ENCODE measurements around the gene SHB. TPM values are rescaled to one million over a fixed set of nuclear protein-coding genes. Genes with fewer than 3 reads are reported as not detected.
A peak's percentile ranks its signal among the peaks of the same experiment; 100 is the strongest.

SHB gene
- polyA plus RNA-seq, 1 donor (not counting 4 experiments of a cell fraction or from before 2014, with no cell fraction given), result 10.9 TPM

GRCh38 chr9:37998881-37999587 is 70.0 kb downstream of the SHB start:
- Histone ChIP-seq H4K20me1 (ENCODE audit: control insufficient read depth, extremely low read depth, insufficient read depth, low read length) (peaks cover 2% of the 10 kb centered on the region), H3K4me1 (ENCODE audit: control insufficient read depth, extremely low read depth, insufficient read depth, low read length) (peaks cover 45% of the 10 kb centered on the region), H3K9me1 (ENCODE audit: control insufficient read depth, extremely low read depth, insufficient read depth, low read length) (peaks cover 3% of the 10 kb centered on the region), H3K27ac (ENCODE audit: control insufficient read depth, insufficient read depth, low read length) (peak overlapping the region; percentile 69), H3K27me3 (ENCODE audit: control insufficient read depth, extremely low read depth, insufficient read depth, low read length) (no peaks in the 10 kb centered on the region), H3K9me3 (ENCODE audit: control insufficient read depth, low read depth, low read length) (no peaks in the 10 kb centered on the region), H2AFZ (ENCODE audit: control insufficient read depth, low read length) (no peak overlapping the region), H3K79me2 (ENCODE audit: control insufficient read depth, insufficient read depth, low read length) (peaks cover 64% of the 10 kb centered on the region), H3K4me3 (ENCODE audit: control insufficient read depth in 2 of 3, extremely low read depth in 1 of 3, insufficient read depth in 2 of 3, low read depth in 1 of 3, low read length in 3 of 3) (no peak overlapping the region), H3K36me3 (ENCODE audit: control insufficient read depth in 2 of 2, extremely low read depth in 1 of 2, insufficient read depth in 2 of 2, low read length in 2 of 2) (peaks cover 7 to 20% of the 10 kb centered on the region in 2 experiments), H3K9ac (ENCODE audit: control insufficient read depth, extremely low read depth, insufficient read depth, low read length) (peak overlapping the region; percentile 23), H3K4me2 (ENCODE audit: control insufficient read depth, extremely low read depth, insufficient read depth, low read depth, low read length) (peak overlapping the region; percentile 57)
- TF ChIP-seq CTCF (optimal IDR thresholded peaks at IDR 0.05 in 1 of 3, IDR thresholded peaks at IDR 0.05 in 1 of 3, conservative IDR thresholded peaks at IDR 0.05 in 1 of 3; ENCODE audit: extremely low read depth in 1 of 3, insufficient read depth in 2 of 3, low read length in 3 of 3), result no peak
- no peak for TF ChIP-seq EZH2 (IDR thresholded peaks at IDR 0.05; ENCODE audit: low read length)
- dilution Hi-C loops (cut with MboI; ENCODE audit: extremely low pct_ligation_motif_present, low sequenced_read_pairs), result no loop called here
- FAIRE-seq (peak; percentile 26), DNase-seq (ENCODE audit: low read depth, low spot score) (no peak)

- no peak overlapping the region for H3K4me3 ChIP-seq (ENCODE audit: control insufficient read depth in 2 of 3, extremely low read depth in 1 of 3, insufficient read depth in 2 of 3, low read depth in 1 of 3, low read length in 3 of 3)
- no peaks in the 10 kb centered on the region for H3K9me3 ChIP-seq (ENCODE audit: control insufficient read depth, low read depth, low read length)
- peaks cover 2% of the 10 kb centered on the region for H4K20me1 ChIP-seq (ENCODE audit: control insufficient read depth, extremely low read depth, insufficient read depth, low read length)
- H2AFZ ChIP-seq (ENCODE audit: control insufficient read depth, low read length), result no peak overlapping the region
- no peaks in the 10 kb centered on the region for H3K27me3 ChIP-seq (ENCODE audit: control insufficient read depth, extremely low read depth, insufficient read depth, low read length)
- dilution Hi-C loops (cut with MboI; ENCODE audit: extremely low pct_ligation_motif_present, low sequenced_read_pairs), result no loop called here
- DNase-seq (ENCODE audit: low read depth, low spot score) (no peak), FAIRE-seq (no peak)
- H3K4me2 ChIP-seq (ENCODE audit: control insufficient read depth, extremely low read depth, insufficient read depth, low read depth, low read length), result no peak overlapping the region
- peaks cover 46% of the 10 kb centered on the region for H3K4me1 ChIP-seq (ENCODE audit: control insufficient read depth, extremely low read depth, insufficient read depth, low read length)
- H3K79me2 ChIP-seq (ENCODE audit: control insufficient read depth, insufficient read depth, low read length), result peaks cover 63% of the 10 kb centered on the region
- H3K9ac ChIP-seq (ENCODE audit: control insufficient read depth, extremely low read depth, insufficient read depth, low read length), result no peak overlapping the region
- H3K36me3 ChIP-seq (ENCODE audit: control insufficient read depth in 2 of 2, extremely low read depth in 1 of 2, insufficient read depth in 2 of 2, low read length in 2 of 2), result peaks cover 6 to 23% of the 10 kb centered on the region in 2 experiments
- no peak for TF ChIP-seq EZH2 (IDR thresholded peaks at IDR 0.05; ENCODE audit: low read length)
- no peak for TF ChIP-seq CTCF (optimal IDR thresholded peaks at IDR 0.05 in 1 of 3, IDR thresholded peaks at IDR 0.05 in 1 of 3, conservative IDR thresholded peaks at IDR 0.05 in 1 of 3; ENCODE audit: extremely low read depth in 1 of 3, insufficient read depth in 2 of 3, low read length in 3 of 3)
- H3K9me1 ChIP-seq (ENCODE audit: control insufficient read depth, extremely low read depth, insufficient read depth, low read length), result peaks cover 3% of the 10 kb centered on the region
- no peak overlapping the region for H3K27ac ChIP-seq (ENCODE audit: control insufficient read depth, insufficient read depth, low read length)
Observed at GRCh38 chr9:37997636-37998374, 71.2 kb downstream of the SHB start.
